IMR-90 (cell line): ENCODE results near the gene CPNE2. TPM values are rescaled to one million over a fixed set of nuclear protein-coding genes. Genes with fewer than 3 reads are reported as not detected.

Experiments
- ATAC-seq: fragments of 200-7000 bp; cut with Tn5 transposase; 2 replicates; pipeline ENCODE4 v1.9.1; 2020; ENCODE audit warnings: low read depth, mild to moderate bottlenecking, moderate library complexity
- BruUV-seq: library from RNA; stranded (reverse); fragments of 400-500 nt; replicated peaks from 2 replicates; lab custom pipeline; 2021; lab: Mats Ljungman, UMichigan
- CTCF ChIA-PET: fragments of 300-600 bp; formaldehyde crosslinking; extraction: SDS; loops from one replicate; lab custom pipeline; 2021; ENCODE audit warnings: antibody characterized with exemption; lab: Yijun Ruan, JAX
- POLR2A ChIA-PET: fragments of 300-600 bp; sonication (Branson Sonifier 250); formaldehyde crosslinking; loops from one replicate; lab custom pipeline; 2022; ENCODE audit warnings: antibody characterized with exemption; ENCODE audit not compliant: unreplicated experiment; lab: Charles Lee
- DNase-seq: peaks from one replicate; pipeline ENCODE4 v3.0.0; 2013
- H2AFZ ChIP-seq: replicated peaks from 2 replicates; pipeline ENCODE3; 2013; ENCODE audit warnings: low read length, mild to moderate bottlenecking; ENCODE audit not compliant: poor library complexity
- H2AK5ac ChIP-seq: 2 replicates; pipeline ENCODE4 v1.6.1; 2013; ENCODE audit warnings: low read depth, low read length, inconsistent platforms
- H2AK9ac ChIP-seq: replicated peaks from 2 replicates; pipeline ENCODE3; 2013; ENCODE audit warnings: mild to moderate bottlenecking, low read depth, low read length, moderate library complexity; ENCODE audit not compliant: poor library complexity
- H2BK120ac ChIP-seq: 2 replicates; pipeline ENCODE4 v1.6.1; 2013; ENCODE audit warnings: low read depth, low read length, inconsistent platforms
- H2BK15ac ChIP-seq: 3 replicates; pipeline ENCODE4 v1.6.1; 2013; ENCODE audit warnings: low read depth, low read length, inconsistent platforms
- H2BK20ac ChIP-seq: 2 replicates; pipeline ENCODE4 v1.6.1; 2013; ENCODE audit warnings: low read depth, mild to moderate bottlenecking, inconsistent platforms, low read length, moderate library complexity
- H2BK5ac ChIP-seq: 2 replicates; pipeline ENCODE4 v1.6.1; 2013; ENCODE audit warnings: mild to moderate bottlenecking, low read depth, low read length, inconsistent platforms; ENCODE audit not compliant: poor library complexity, severe bottlenecking
- H3K14ac ChIP-seq: replicated peaks from 2 replicates; pipeline ENCODE4 v1.6.1; 2013; ENCODE audit warnings: low read depth, low read length, inconsistent platforms
- H3K18ac ChIP-seq: 2 replicates; pipeline ENCODE4 v1.6.1; 2013; ENCODE audit warnings: low read depth, low read length, control low read depth
- H3K23ac ChIP-seq: 2 replicates; pipeline ENCODE4 v1.6.1; 2013; ENCODE audit warnings: low read depth, low read length, inconsistent platforms
- H3K27ac ChIP-seq: 2 replicates; pipeline ENCODE4 v1.5.1; 2013; ENCODE audit warnings: mild to moderate bottlenecking, control low read depth, low read length; ENCODE audit not compliant: insufficient read depth
- H3K27me3 ChIP-seq: 2 replicates; pipeline ENCODE4 v1.6.1; 2013; ENCODE audit warnings: low read length; ENCODE audit not compliant: control insufficient read depth, insufficient read depth
- H3K36me3 ChIP-seq: 2 replicates; pipeline ENCODE4 v1.6.1; 2013; ENCODE audit warnings: low read length, mixed read lengths; ENCODE audit not compliant: control insufficient read depth, insufficient read depth
- H3K4ac ChIP-seq: 2 replicates; pipeline ENCODE4 v1.6.1; 2013; ENCODE audit warnings: low read depth, low read length, inconsistent platforms
- H3K4me1 ChIP-seq: 2 replicates; pipeline ENCODE4 v1.6.1; 2013; ENCODE audit warnings: low read length, mixed read lengths; ENCODE audit not compliant: control insufficient read depth, insufficient read depth
- H3K4me2 ChIP-seq: 2 replicates; pipeline ENCODE4 v1.6.1; 2013; ENCODE audit warnings: low read depth, mild to moderate bottlenecking, control low read depth, low read length, moderate library complexity
- H3K4me3 ChIP-seq: 2 replicates; pipeline ENCODE4 v1.5.1; 2013; ENCODE audit warnings: low read depth, mild to moderate bottlenecking, control low read depth, low read length, moderate library complexity; ENCODE audit not compliant: insufficient read depth
- H3K56ac ChIP-seq: 2 replicates; pipeline ENCODE4 v1.6.1; 2013; ENCODE audit warnings: low read length, inconsistent platforms; ENCODE audit not compliant: insufficient read depth; ENCODE audit errors: extremely low read depth
- H3K79me1 ChIP-seq, 2 experiments: 2 replicates each; pipeline ENCODE4 v1.6.1; 2013; ENCODE audit warnings: low read length in 2 of 2, inconsistent platforms in 1 of 2, low read depth in 1 of 2
- H3K9ac ChIP-seq: 2 replicates; pipeline ENCODE4 v1.6.1; 2013; ENCODE audit warnings: low read depth, low read length, control low read depth
- H3K9me1 ChIP-seq: 2 replicates; pipeline ENCODE4 v1.6.1; 2013; ENCODE audit warnings: low read length, inconsistent platforms; ENCODE audit not compliant: insufficient read depth
- H3K9me3 ChIP-seq: 2 replicates; pipeline ENCODE4 v1.6.1; 2013; ENCODE audit warnings: low read length; ENCODE audit not compliant: control insufficient read depth, insufficient read depth
- H4K20me1 ChIP-seq: 2 replicates; pipeline ENCODE4 v1.6.1; 2013; ENCODE audit warnings: low read length, inconsistent platforms; ENCODE audit not compliant: insufficient read depth
- H4K5ac ChIP-seq: 2 replicates; pipeline ENCODE4 v1.6.1; 2013; ENCODE audit warnings: mild to moderate bottlenecking, low read depth, low read length, control low read depth
- H4K8ac ChIP-seq, 2 experiments: 2 replicates each; pipeline ENCODE4 v1.6.1; 2013; ENCODE audit warnings: low read depth in 2 of 2, low read length in 2 of 2, control low read depth in 1 of 2, inconsistent platforms in 1 of 2
- H4K91ac ChIP-seq: 2 replicates; pipeline ENCODE4 v1.6.1; 2013; ENCODE audit warnings: low read depth, low read length, inconsistent platforms; ENCODE audit not compliant: insufficient read depth
- CEBPB ChIP-seq: IDR thresholded peaks from 2 replicates; pipeline ENCODE4 v1.6.1; 2012; ENCODE audit warnings: low read depth, low read length, improper control_type of control experiment
- CHD1 ChIP-seq: IDR thresholded peaks from 2 replicates; pipeline ENCODE4 v1.6.1; 2012; ENCODE audit warnings: low read depth, low read length, improper control_type of control experiment
- ELK1 ChIP-seq: fragments of 150-350 bp; IDR thresholded peaks from 2 replicates; pipeline ENCODE4 v1.6.1; 2016; ENCODE audit warnings: low read depth, mild to moderate bottlenecking, low read length, moderate library complexity, borderline replicate concordance
- FOS ChIP-seq: fragments of 150-350 bp; IDR thresholded peaks from 2 replicates; pipeline ENCODE4 v1.6.1; 2016; ENCODE audit warnings: low read depth, low read length
- MAFK ChIP-seq: IDR thresholded peaks from 2 replicates; pipeline ENCODE4 v1.6.1; 2012; ENCODE audit warnings: low read depth, low read length, improper control_type of control experiment
- MXI1 ChIP-seq: IDR thresholded peaks from 2 replicates; pipeline ENCODE4 v1.6.1; 2012; ENCODE audit warnings: low read depth, mild to moderate bottlenecking, low read length, moderate library complexity, borderline replicate concordance
- NFE2L2 ChIP-seq: fragments of 150-350 bp; IDR thresholded peaks from 2 replicates; pipeline ENCODE4 v1.6.1; 2016; ENCODE audit warnings: low read depth, mild to moderate bottlenecking, low read length
- POLR2A ChIP-seq: IDR thresholded peaks from 2 replicates; pipeline ENCODE4 v1.6.1; 2012; ENCODE audit warnings: mild to moderate bottlenecking, low read depth, low read length
- RAD21 ChIP-seq: IDR thresholded peaks from 2 replicates; pipeline ENCODE4 v1.6.1; 2012; ENCODE audit warnings: low read length, improper control_type of control experiment
- RCOR1 ChIP-seq: IDR thresholded peaks from 2 replicates; pipeline ENCODE4 v1.6.1; 2012; ENCODE audit warnings: mild to moderate bottlenecking, low read length, improper control_type of control experiment; ENCODE audit not compliant: insufficient replicate concordance
- RFX5 ChIP-seq: IDR thresholded peaks from 2 replicates; pipeline ENCODE4 v1.8.0; 2012; ENCODE audit warnings: low read depth, mild to moderate bottlenecking, low read length, moderate library complexity
- SMC3 ChIP-seq: fragments of 150-350 bp; IDR thresholded peaks from 2 replicates; pipeline ENCODE4 v1.6.1; 2016; ENCODE audit warnings: low read depth, mild to moderate bottlenecking, antibody characterized with exemption, low read length, moderate library complexity
- USF2 ChIP-seq: fragments of 150-350 bp; IDR thresholded peaks from 2 replicates; pipeline ENCODE4 v1.6.1; 2017; ENCODE audit warnings: mild to moderate bottlenecking, antibody characterized with exemption, low read length, low read depth
- WGBS, 2 experiments: methylation state at CpG; one replicate each; pipeline versions ENCODE4 v1.1.5 to v1.1.7; 2013; ENCODE audit warnings: missing lambda C conversion rate in 2 of 2; ENCODE audit not compliant: insufficient read length in 1 of 2; ENCODE audit errors: extremely low coverage in 2 of 2; 5-methylcytosine and 5-hydroxymethylcytosine counted together
- dilution Hi-C: fragments of 300-500 bp; cut with HindIII; formaldehyde crosslinking; loops from one replicate; pipeline ENCODE4 v1.14.3; 2018; ENCODE audit warnings: low sequenced_read_pairs; ENCODE audit not compliant: unreplicated experiment
- in situ Hi-C: fragments of 300-500 bp; cut with MboI; formaldehyde crosslinking; loops from 3 replicates; pipeline ENCODE4 v1.14.3; 2019; ENCODE audit warnings: low sequenced_read_pairs, inconsistent platforms, mixed read lengths
- intact Hi-C: fragments of 100-400 bp; cut with micrococcal nuclease; formaldehyde crosslinking; loops from 2 replicates; pipeline ENCODE4 v1.10.0; 2022
- polyA plus RNA-seq, 3 experiments: library from polyadenylated mRNA; depleted of rRNA; stranded (reverse); fragments of >200 nt; gene quantifications; 2 replicates each; pipeline ENCODE4 v1.2.3, GENCODE V29; 2012; ENCODE audit warnings: low replicate concordance in 1 of 3
- total RNA-seq: library from RNA; depleted of rRNA; stranded (reverse); fragments of >200 nt; gene quantifications from 2 replicates; pipeline ENCODE4 v1.2.3, GENCODE V29; 2012

CPNE2 gene
- total and polyA plus RNA-seq, 2 of the 4 experiments (the other 2 are of a cell fraction) = 15.4 to 48.0 TPM

- no peak for TF ChIP-seq CEBPB
Observed at GRCh38 chr16:57123216-57123973, 31.0 kb downstream of the CPNE2 start (continued).

GRCh38 chr16:57123974-57124674 is 31.7 kb downstream of the CPNE2 start:
- peaks cover 12% of the 10 kb centered on the region; the same call in 1 of the 2 replicates for H3K9me1 ChIP-seq
- H3K56ac ChIP-seq = no peak overlapping the region
- WGBS, 2 experiments = no CpG with 5 or more reads among the region's 11 CpGs
- no peak overlapping the region for H4K91ac ChIP-seq
- intact Hi-C loops (no loop called here), dilution Hi-C loops (no loop called here), in situ Hi-C loops (no loop called here)
- H2AFZ ChIP-seq = no peak overlapping the region
- no peak overlapping the region for H3K9ac ChIP-seq
- H3K9me3 ChIP-seq = no peaks in the 10 kb centered on the region
- no peaks in the 10 kb centered on the region for H4K20me1 ChIP-seq
- no peak overlapping the region for H3K23ac ChIP-seq
- H3K36me3 ChIP-seq = peaks cover 4% of the 10 kb centered on the region; the same call in 1 of the 2 replicates
- no peak overlapping the region for H2BK120ac ChIP-seq
- no peaks in the 10 kb centered on the region for H3K79me1 ChIP-seq
- DNase-seq (no peak), ATAC-seq (no peak)
- no peak overlapping the region for H3K27ac ChIP-seq
- ChIA-PET CTCF (no interaction called here), POLR2A (no interaction called here)
- no peak overlapping the region for H3K18ac ChIP-seq
- no peak overlapping the region for H3K14ac ChIP-seq
- H2BK20ac ChIP-seq = no peak overlapping the region
- no peak overlapping the region for H2AK5ac ChIP-seq
- H3K4me2 ChIP-seq = no peak overlapping the region
- no peak overlapping the region for H3K4ac ChIP-seq
- no peak overlapping the region for H3K4me3 ChIP-seq
- no peak overlapping the region for H2AK9ac ChIP-seq
- no peak overlapping the region for H2BK15ac ChIP-seq
- H2BK5ac ChIP-seq = no peak overlapping the region
- H3K27me3 ChIP-seq = no peaks in the 10 kb centered on the region
- H4K8ac ChIP-seq = no peak overlapping the region
- no TSS peak for BruUV-seq
- TF ChIP-seq USF2 = no peak
- TF ChIP-seq FOS = no peak
- TF ChIP-seq RAD21 = no peak
- no peak for TF ChIP-seq RFX5
- TF ChIP-seq ELK1 = no peak
- TF ChIP-seq POLR2A = no peak
- no peak for TF ChIP-seq SMC3
- TF ChIP-seq RCOR1 = no peak
- TF ChIP-seq NFE2L2 = no peak
- no peak for TF ChIP-seq CEBPB
- no peak for TF ChIP-seq MXI1
- TF ChIP-seq MAFK = no peak
- TF ChIP-seq CHD1 = no peak
- no peaks in the 10 kb centered on the region for H3K4me1 ChIP-seq
- no peak overlapping the region for H4K5ac ChIP-seq
